ENCODE data around the gene CCS. TPM values are rescaled to one million over a fixed set of nuclear protein-coding genes. Genes with fewer than 3 reads are reported as not detected.

Gene CCS
- polyA plus RNA-seq, 3 donors = 37.6 to 41.9 (median 39.5) TPM

Other genes with a start within 250 kb of the CCS start
- 10 to 100 TPM; 30.7 to 32.0 (median 31.3) TPM for gene BRMS1, start 248.1 kb upstream of the CCS start, polyA plus RNA-seq (ENCODE audit: insufficient read length in 3 of 3)
- 10 to 100 TPM; 50.0 to 55.0 (median 50.6) TPM for gene B4GAT1, start 245.6 kb upstream of the CCS start, polyA plus RNA-seq (ENCODE audit: insufficient read length in 3 of 3)
- 10 to 100 TPM; 17.5 to 18.2 (median 17.9) TPM for gene SLC29A2, start 221.4 kb upstream of the CCS start, polyA plus RNA-seq (ENCODE audit: insufficient read length in 3 of 3)
- gene NPAS4, start 172.2 kb upstream of the CCS start, polyA plus RNA-seq (ENCODE audit: insufficient read length in 3 of 3) = under 1 TPM; 0.06 to 0.11 (median 0.11) TPM
- gene MRPL11, start 154.3 kb upstream of the CCS start, polyA plus RNA-seq (ENCODE audit: insufficient read length in 3 of 3) = 10 to 100 TPM; 69.6 to 74.7 (median 72.5) TPM
- 1 to 10 TPM; 4.1 to 4.7 (median 4.6) TPM for gene PELI3, start 126.3 kb upstream of the CCS start, polyA plus RNA-seq (ENCODE audit: insufficient read length in 3 of 3)
- 10 to 100 TPM; 20.5 to 22.5 (median 20.6) TPM for gene DPP3, start 112.8 kb upstream of the CCS start, polyA plus RNA-seq (ENCODE audit: insufficient read length in 3 of 3)
- gene BBS1, start 82.5 kb upstream of the CCS start, polyA plus RNA-seq (ENCODE audit: insufficient read length in 3 of 3) = 10 to 100 TPM; 59.1 to 67.6 (median 67.0) TPM
- gene ZDHHC24, start 47.1 kb upstream of the CCS start, polyA plus RNA-seq (ENCODE audit: insufficient read length in 3 of 3) = 1 to 10 TPM; 6.5 to 7.3 (median 6.6) TPM
- under 1 TPM; 0.40 to 0.67 (median 0.53) TPM for gene ACTN3, start 46.3 kb upstream of the CCS start, polyA plus RNA-seq (ENCODE audit: insufficient read length in 3 of 3)
- 100 to 1,000 TPM in 2 of 3 donors, 10 to 100 TPM in 1; 95.5 to 107 (median 105) TPM for gene CTSF, start 24.6 kb upstream of the CCS start, polyA plus RNA-seq (ENCODE audit: insufficient read length in 3 of 3)
- gene CCDC87, start 122 bp upstream of the CCS start, polyA plus RNA-seq (ENCODE audit: insufficient read length in 3 of 3) = under 1 TPM; 0.28 to 0.36 (median 0.28) TPM
- 10 to 100 TPM; 53.8 to 60.4 (median 54.6) TPM for gene RBM14, start 23.4 kb downstream of the CCS start, polyA plus RNA-seq (ENCODE audit: insufficient read length in 3 of 3)
- gene RBM4, start 45.5 kb downstream of the CCS start, polyA plus RNA-seq (ENCODE audit: insufficient read length in 3 of 3) = 100 to 1,000 TPM; 268 to 292 (median 286) TPM
- gene RBM4B, start 84.7 kb downstream of the CCS start, polyA plus RNA-seq (ENCODE audit: insufficient read length in 3 of 3) = 10 to 100 TPM; 66.8 to 68.8 (median 66.8) TPM
- 10 to 100 TPM; 51.2 to 65.8 (median 52.4) TPM for gene SPTBN2, start 136.0 kb downstream of the CCS start, polyA plus RNA-seq (ENCODE audit: insufficient read length in 3 of 3)